Gastroesophageal sphincter (tissue), 4 donors: ENCODE measurements around the gene RIPPLY2. TPM values are rescaled to one million over a fixed set of nuclear protein-coding genes. Genes with fewer than 3 reads are reported as not detected.
"Not testable (repeated sequence)": the region's sequence is repeated elsewhere in the genome, so short reads cannot be mapped to it uniquely, and the experiment has no call there.

Experiments used
- ATAC-seq: fragments of 150-250 bp; one replicate; pipeline ENCODE4 v1.9.1; 2016; ENCODE audit warnings: mild to moderate bottlenecking, moderate library complexity
- H3K27ac ChIP-seq, 4 donors: fragments of 200-600 bp; sonication (generic) in 3 of 4; 1 replicate in 3 of 4; 2 replicates in 1 of 4; pipeline ENCODE4 v1.5.1; 2016 to 2019
- H3K27me3 ChIP-seq: fragments of 200-600 bp; sonication (generic); one replicate; pipeline ENCODE4 v1.5.1; 2019
- H3K36me3 ChIP-seq, 2 donors: fragments of 200-600 bp; sonication (generic); one replicate each; pipeline ENCODE4 v1.5.1; 2019; ENCODE audit warnings: control low read depth in 1 of 2
- H3K4me1 ChIP-seq, 3 donors: fragments of 200-600 bp; sonication (generic); 1 replicate in 2 of 3; 2 replicates in 1 of 3; pipeline ENCODE4 v1.5.1; 2016 to 2019; ENCODE audit warnings: control low read depth in 2 of 3
- H3K4me3 ChIP-seq, 2 donors: fragments of 200-600 bp; sonication (generic); one replicate each; pipeline ENCODE4 v1.5.1; 2019; ENCODE audit warnings: mild to moderate bottlenecking in 1 of 2, moderate library complexity in 1 of 2
- H3K9me3 ChIP-seq, 3 donors: fragments of 200-600 bp; sonication (generic); one replicate each; pipeline ENCODE4 v1.5.1; 2017 to 2019; ENCODE audit warnings: control low read depth in 2 of 3
- CTCF ChIP-seq, 4 experiments: fragments of 200-600 bp in 2 of 4; fragments of 450-650 bp in 2 of 4; sonication (generic) in 1 of 4; IDR thresholded peaks; one replicate each; pipeline ENCODE4 v1.5.1; 2017 to 2019; ENCODE audit warnings: antibody characterized with exemption in 4 of 4, mild to moderate bottlenecking in 2 of 4, moderate library complexity in 2 of 4
- EP300 ChIP-seq: sonication (generic); formaldehyde crosslinking; IDR thresholded peaks from one replicate; pipeline ENCODE4 v1.6.1; 2017; ENCODE audit warnings: antibody characterized with exemption, mild to moderate bottlenecking
- POLR2A ChIP-seq, 2 donors: fragments of 450-650 bp; IDR thresholded peaks; one replicate each; pipeline ENCODE4 v1.6.1; 2017; ENCODE audit warnings: antibody characterized with exemption in 2 of 2, mild to moderate bottlenecking in 2 of 2, moderate library complexity in 1 of 2
- POLR2AphosphoS5 ChIP-seq: sonication (generic); formaldehyde crosslinking; IDR thresholded peaks from one replicate; pipeline ENCODE4 v1.6.1; 2017; ENCODE audit warnings: antibody characterized with exemption
- WGBS, 2 donors: methylation state at CpG; one replicate each; pipeline ENCODE4 v1.1.5; 2018; ENCODE audit warnings: low coverage in 1 of 2; 5-methylcytosine and 5-hydroxymethylcytosine counted together
- total RNA-seq, 4 donors: library from RNA; depleted of rRNA; stranded (reverse); fragments of >200 nt; gene quantifications; one replicate each; pipeline ENCODE4 v1.1.0, GENCODE V29; 2016

Gene RIPPLY2
- 1 to 10 TPM in 1 of 4 donors, not detected in 3; 2.3 TPM for total RNA-seq

GRCh38 chr6:83853178-83854000, at the start of gene RIPPLY2:
Gene RIPPLY2 (plus strand): TSS chr6:83853360. CDS start chr6:83853417, 57 bp downstream.
- 0% methylated on average over 5 of the region's 81 CpGs; no CpG with 5 or more reads in 1 of the 2 donors for WGBS, 2 donors
- peaks cover 0 to 20% (median 6%) of the 10 kb centered on the region in 3 donors for H3K4me1 ChIP-seq
- no peaks in the 10 kb centered on the region for H3K36me3 ChIP-seq
- peak; percentile 76 for ATAC-seq
- H3K27me3 ChIP-seq: peaks cover 21% of the 10 kb centered on the region
- H3K9me3 ChIP-seq: no peaks in the 10 kb centered on the region
- TF ChIP-seq POLR2AphosphoS5: no peak
- TF ChIP-seq POLR2A (IDR thresholded peaks at IDR 0.05): no peak
- no peak for TF ChIP-seq EP300
- TF ChIP-seq CTCF (IDR thresholded peaks at IDR 0.05): no peak
- peak within 1 kb of the TSS in 2 of 4 donors; percentile 33 to 48 for H3K27ac ChIP-seq
- peak within 1 kb of the TSS; percentile 37 to 60 for H3K4me3 ChIP-seq

- not testable (repeated sequence) for H3K9me3 ChIP-seq, H3K4me3 ChIP-seq, ATAC-seq, H3K27ac ChIP-seq, H3K27me3 ChIP-seq, H3K4me1 ChIP-seq, H3K36me3 ChIP-seq
- 92 to 98% methylated on average over 2 to 8 of the region's 21 CpGs for WGBS, 2 donors
These were observed 49.7 kb upstream of the RIPPLY2 start for GRCh38 chr6:83803492-83803891.

- no peaks in the 10 kb centered on the region for H3K9me3 ChIP-seq
- no peaks in the 10 kb centered on the region for H3K4me1 ChIP-seq
- H3K27ac ChIP-seq: no peak overlapping the region
- no peaks in the 10 kb centered on the region for H3K27me3 ChIP-seq
- no peak overlapping the region for H3K4me3 ChIP-seq
- ATAC-seq: no peak
- H3K36me3 ChIP-seq: no peaks in the 10 kb centered on the region
- TF ChIP-seq POLR2A (IDR thresholded peaks at IDR 0.05) (no peak), POLR2AphosphoS5 (no peak), EP300 (no peak), CTCF (IDR thresholded peaks at IDR 0.05) (no peak)
These were observed 48.3 kb upstream of the RIPPLY2 start for GRCh38 chr6:83804886-83805285.

GRCh38 chr6:83808005-83808404, 45.2 kb upstream of the RIPPLY2 start:
- ATAC-seq: no peak
- no peaks in the 10 kb centered on the region for H3K9me3 ChIP-seq
- no peaks in the 10 kb centered on the region for H3K27me3 ChIP-seq
- H3K36me3 ChIP-seq: no peaks in the 10 kb centered on the region
- no peak overlapping the region for H3K4me3 ChIP-seq
- TF ChIP-seq EP300: no peak
- no peak overlapping the region for H3K27ac ChIP-seq
- H3K4me1 ChIP-seq: no peaks in the 10 kb centered on the region

- Histone ChIP-seq H3K27ac (no peak overlapping the region), H3K27me3 (no peaks in the 10 kb centered on the region), H3K9me3 (no peaks in the 10 kb centered on the region), H3K36me3 (no peaks in the 10 kb centered on the region), H3K4me1 (no peaks in the 10 kb centered on the region), H3K4me3 (no peak overlapping the region)
- WGBS, 2 donors: 53 to 63% methylated on average over 3 of the region's 3 CpGs
- no peak for TF ChIP-seq POLR2AphosphoS5
- TF ChIP-seq POLR2A (IDR thresholded peaks at IDR 0.05): no peak
- TF ChIP-seq EP300: no peak
- no peak for TF ChIP-seq CTCF (IDR thresholded peaks at IDR 0.05)
- ATAC-seq: no peak
These were observed 44.2 kb upstream of the RIPPLY2 start for GRCh38 chr6:83808926-83809325.

- Histone ChIP-seq H3K4me1 (no peaks in the 10 kb centered on the region), H3K27me3 (no peaks in the 10 kb centered on the region)
- no peak for ATAC-seq
These were observed 40.6 kb upstream of the RIPPLY2 start for GRCh38 chr6:83812595-83812994.

More at GRCh38 chr6:83812595-83812994, 40.6 kb upstream of the RIPPLY2 start:
- no peak overlapping the region for H3K4me3 ChIP-seq
- no peaks in the 10 kb centered on the region for H3K9me3 ChIP-seq
- H3K27ac ChIP-seq: no peak overlapping the region
- no peak for TF ChIP-seq CTCF (IDR thresholded peaks at IDR 0.05)
- TF ChIP-seq POLR2A (IDR thresholded peaks at IDR 0.05): no peak
- no peak for TF ChIP-seq EP300
- TF ChIP-seq POLR2AphosphoS5: no peak
- H3K36me3 ChIP-seq: no peaks in the 10 kb centered on the region
